ENCODE measurements around the gene KDM2B. TPM values are rescaled to one million over a fixed set of nuclear protein-coding genes. Genes with fewer than 3 reads are reported as not detected.

Gene KDM2B
- polyA plus RNA-seq, 1 donor (not counting 4 experiments of a cell fraction or from before 2014, with no cell fraction given), result 10.3 TPM

DNA sequence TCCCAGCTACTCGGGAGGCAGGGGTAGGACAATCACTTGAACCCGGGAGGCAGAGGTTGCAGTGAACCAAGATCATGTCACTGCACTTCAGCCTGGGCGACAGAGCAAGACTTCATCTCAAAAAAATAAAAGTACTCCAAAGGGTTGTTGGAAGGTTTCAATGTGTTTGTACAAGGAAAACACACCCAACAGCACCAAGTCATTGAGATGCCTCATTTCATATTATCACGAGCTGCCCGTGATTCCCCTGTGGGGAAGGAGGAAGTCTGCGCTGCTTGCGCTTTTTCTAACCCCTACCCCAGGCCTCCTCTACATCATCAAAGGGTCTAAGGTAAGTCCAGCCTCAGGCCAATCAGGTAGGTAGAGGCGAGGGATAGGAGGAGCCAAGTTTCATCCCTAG lies 73.6 kb downstream of the KDM2B start:
- TF ChIP-seq EZH2 (IDR thresholded peaks at IDR 0.05; ENCODE audit: low read length), result no peak
- TF ChIP-seq, protein P1, sequence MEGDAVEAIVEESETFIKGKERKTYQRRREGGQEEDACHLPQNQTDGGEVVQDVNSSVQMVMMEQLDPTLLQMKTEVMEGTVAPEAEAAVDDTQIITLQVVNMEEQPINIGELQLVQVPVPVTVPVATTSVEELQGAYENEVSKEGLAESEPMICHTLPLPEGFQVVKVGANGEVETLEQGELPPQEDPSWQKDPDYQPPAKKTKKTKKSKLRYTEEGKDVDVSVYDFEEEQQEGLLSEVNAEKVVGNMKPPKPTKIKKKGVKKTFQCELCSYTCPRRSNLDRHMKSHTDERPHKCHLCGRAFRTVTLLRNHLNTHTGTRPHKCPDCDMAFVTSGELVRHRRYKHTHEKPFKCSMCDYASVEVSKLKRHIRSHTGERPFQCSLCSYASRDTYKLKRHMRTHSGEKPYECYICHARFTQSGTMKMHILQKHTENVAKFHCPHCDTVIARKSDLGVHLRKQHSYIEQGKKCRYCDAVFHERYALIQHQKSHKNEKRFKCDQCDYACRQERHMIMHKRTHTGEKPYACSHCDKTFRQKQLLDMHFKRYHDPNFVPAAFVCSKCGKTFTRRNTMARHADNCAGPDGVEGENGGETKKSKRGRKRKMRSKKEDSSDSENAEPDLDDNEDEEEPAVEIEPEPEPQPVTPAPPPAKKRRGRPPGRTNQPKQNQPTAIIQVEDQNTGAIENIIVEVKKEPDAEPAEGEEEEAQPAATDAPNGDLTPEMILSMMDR (optimal IDR thresholded peaks at IDR 0.05 in 1 of 3, IDR thresholded peaks at IDR 0.05 in 1 of 3, conservative IDR thresholded peaks at IDR 0.05 in 1 of 3; ENCODE audit: extremely low read depth in 1 of 3, insufficient read depth in 2 of 3, low read length in 3 of 3), result no peak
- no peak overlapping the region for H3K4me2 ChIP-seq (ENCODE audit: control insufficient read depth, extremely low read depth, insufficient read depth, low read depth, low read length)
- no peak overlapping the region for H3K9ac ChIP-seq (ENCODE audit: control insufficient read depth, extremely low read depth, insufficient read depth, low read length)
- H3K4me3 ChIP-seq (ENCODE audit: control insufficient read depth in 2 of 3, extremely low read depth in 1 of 3, insufficient read depth in 2 of 3, low read depth in 1 of 3, low read length in 3 of 3), result no peak overlapping the region
- no peak overlapping the region for H2AFZ ChIP-seq (ENCODE audit: control insufficient read depth, low read length)
- FAIRE-seq (no peak), DNase-seq (ENCODE audit: low read depth, low spot score) (no peak)
- no peaks in the 10 kb centered on the region for H3K9me3 ChIP-seq (ENCODE audit: control insufficient read depth, low read depth, low read length)
- no peaks in the 10 kb centered on the region for H3K27me3 ChIP-seq (ENCODE audit: control insufficient read depth, extremely low read depth, insufficient read depth, low read length)
- H3K4me1 ChIP-seq (ENCODE audit: control insufficient read depth, extremely low read depth, insufficient read depth, low read length), result no peaks in the 10 kb centered on the region
- H3K27ac ChIP-seq (ENCODE audit: control insufficient read depth, insufficient read depth, low read length), result no peak overlapping the region
- H3K36me3 ChIP-seq (ENCODE audit: control insufficient read depth in 2 of 2, extremely low read depth in 1 of 2, insufficient read depth in 2 of 2, low read length in 2 of 2), result peaks cover 0 to 6% of the 10 kb centered on the region in 2 experiments
- H3K9me1 ChIP-seq (ENCODE audit: control insufficient read depth, extremely low read depth, insufficient read depth, low read length), result no peaks in the 10 kb centered on the region
- H3K79me2 ChIP-seq (ENCODE audit: control insufficient read depth, insufficient read depth, low read length), result no peaks in the 10 kb centered on the region
- no peaks in the 10 kb centered on the region for H4K20me1 ChIP-seq (ENCODE audit: control insufficient read depth, extremely low read depth, insufficient read depth, low read length)
- dilution Hi-C loops (cut with MboI; ENCODE audit: extremely low pct_ligation_motif_present, low sequenced_read_pairs), result no loop called here

DNA sequence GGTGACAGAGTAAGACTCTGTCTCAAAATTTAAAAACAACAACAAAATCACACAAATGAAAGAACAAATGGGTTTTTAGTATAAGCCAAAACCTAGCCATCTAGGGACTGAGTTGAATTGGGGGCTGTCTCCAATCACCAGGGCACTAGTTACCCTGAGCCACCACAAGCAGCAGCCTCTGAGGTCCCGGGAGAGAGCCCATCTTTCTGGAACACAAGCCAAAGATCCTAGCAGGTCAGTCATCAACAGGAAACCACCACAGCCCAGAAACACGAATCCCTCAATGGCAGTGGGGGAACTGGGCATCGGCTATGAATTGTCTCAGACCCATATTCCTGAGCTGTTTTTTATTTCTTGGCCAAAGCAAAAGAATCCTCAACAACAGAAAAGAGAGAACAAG lies 75.3 kb downstream of the KDM2B start:
- no peak for FAIRE-seq
- Histone ChIP-seq H3K9me3 (ENCODE audit: control insufficient read depth, low read depth, low read length) (no peaks in the 10 kb centered on the region), H2AFZ (ENCODE audit: control insufficient read depth, low read length) (no peak overlapping the region), H3K27me3 (ENCODE audit: control insufficient read depth, extremely low read depth, insufficient read depth, low read length) (no peaks in the 10 kb centered on the region), H3K36me3 (ENCODE audit: control insufficient read depth in 2 of 2, extremely low read depth in 1 of 2, insufficient read depth in 2 of 2, low read length in 2 of 2) (peaks cover 0 to 3% of the 10 kb centered on the region in 2 experiments), H3K4me2 (ENCODE audit: control insufficient read depth, extremely low read depth, insufficient read depth, low read depth, low read length) (no peak overlapping the region), H3K9me1 (ENCODE audit: control insufficient read depth, extremely low read depth, insufficient read depth, low read length) (no peaks in the 10 kb centered on the region), H3K79me2 (ENCODE audit: control insufficient read depth, insufficient read depth, low read length) (no peaks in the 10 kb centered on the region), H4K20me1 (ENCODE audit: control insufficient read depth, extremely low read depth, insufficient read depth, low read length) (no peaks in the 10 kb centered on the region), H3K4me3 (ENCODE audit: control insufficient read depth in 2 of 3, extremely low read depth in 1 of 3, insufficient read depth in 2 of 3, low read depth in 1 of 3, low read length in 3 of 3) (no peak overlapping the region), H3K27ac (ENCODE audit: control insufficient read depth, insufficient read depth, low read length) (no peak overlapping the region), H3K9ac (ENCODE audit: control insufficient read depth, extremely low read depth, insufficient read depth, low read length) (no peak overlapping the region), H3K4me1 (ENCODE audit: control insufficient read depth, extremely low read depth, insufficient read depth, low read length) (no peaks in the 10 kb centered on the region)
- no peak for TF ChIP-seq EZH2 (IDR thresholded peaks at IDR 0.05; ENCODE audit: low read length)
- TF ChIP-seq, protein P1 (optimal IDR thresholded peaks at IDR 0.05 in 1 of 3, IDR thresholded peaks at IDR 0.05 in 1 of 3, conservative IDR thresholded peaks at IDR 0.05 in 1 of 3; ENCODE audit: extremely low read depth in 1 of 3, insufficient read depth in 2 of 3, low read length in 3 of 3), result no peak
- DNase-seq (ENCODE audit: low read depth, low spot score), result no peak
- dilution Hi-C loops (cut with MboI; ENCODE audit: extremely low pct_ligation_motif_present, low sequenced_read_pairs), result no loop called here

Data from keratinocyte (primary cell).